GM23338 (cell line): ENCODE results near the gene MOV10.

Experiments used
- CREB1 ChIP-seq: fragments of 250-450 bp; sonication (Bioruptor Pico); IDR thresholded peaks from 2 replicates; pipeline ENCODE4 v1.5.0; 2020; ENCODE audit warnings: low read depth, mild to moderate bottlenecking, moderate library complexity
- ETS1 ChIP-seq: IDR thresholded peaks from 2 replicates; pipeline ENCODE4 v1.6.1; 2016; ENCODE audit warnings: antibody characterized with exemption
- EZH2 ChIP-seq: fragments of 200-600 bp; sonication (generic); IDR thresholded peaks from one replicate; pipeline ENCODE4 v1.8.0; 2017; ENCODE audit warnings: antibody characterized with exemption, mild to moderate bottlenecking, low read depth; ENCODE audit not compliant: unreplicated experiment
- EZH2phosphoT487 ChIP-seq: fragments of 200-600 bp; sonication (generic); IDR thresholded peaks from one replicate; pipeline ENCODE4 v1.8.1; 2018; ENCODE audit warnings: antibody characterized with exemption; ENCODE audit not compliant: unreplicated experiment
- POLR2AphosphoS5 ChIP-seq: IDR thresholded peaks from 2 replicates; pipeline ENCODE4 v1.6.1; 2016; ENCODE audit warnings: antibody characterized with exemption, low read depth
- ZNF114 ChIP-seq: fragments of 250-450 bp; sonication (Bioruptor Pico); IDR thresholded peaks from 2 replicates; pipeline ENCODE4 v1.5.0; 2020; ENCODE audit warnings: mild to moderate bottlenecking, moderate library complexity
- TF ChIP-seq, protein P1 (sequence below), 2 experiments: fragments of 200-600 bp in 1 of 2; sonication (generic) in 1 of 2; conservative IDR thresholded peaks; 2 replicates each; pipeline versions ENCODE4 v1.5.1 to v1.6.1; 2016 to 2017; ENCODE audit warnings: antibody characterized with exemption in 2 of 2, low read depth in 2 of 2, mild to moderate bottlenecking in 2 of 2, moderate library complexity in 1 of 2
- TF ChIP-seq, protein P2 (sequence below): IDR thresholded peaks from one replicate; pipeline ENCODE4 v1.6.1; 2018; ENCODE audit warnings: antibody characterized with exemption; ENCODE audit not compliant: unreplicated experiment

GRCh38 chr1:112672009-112672408 lies 2.5 kb upstream of the MOV10 start:
- TF ChIP-seq, protein P1, sequence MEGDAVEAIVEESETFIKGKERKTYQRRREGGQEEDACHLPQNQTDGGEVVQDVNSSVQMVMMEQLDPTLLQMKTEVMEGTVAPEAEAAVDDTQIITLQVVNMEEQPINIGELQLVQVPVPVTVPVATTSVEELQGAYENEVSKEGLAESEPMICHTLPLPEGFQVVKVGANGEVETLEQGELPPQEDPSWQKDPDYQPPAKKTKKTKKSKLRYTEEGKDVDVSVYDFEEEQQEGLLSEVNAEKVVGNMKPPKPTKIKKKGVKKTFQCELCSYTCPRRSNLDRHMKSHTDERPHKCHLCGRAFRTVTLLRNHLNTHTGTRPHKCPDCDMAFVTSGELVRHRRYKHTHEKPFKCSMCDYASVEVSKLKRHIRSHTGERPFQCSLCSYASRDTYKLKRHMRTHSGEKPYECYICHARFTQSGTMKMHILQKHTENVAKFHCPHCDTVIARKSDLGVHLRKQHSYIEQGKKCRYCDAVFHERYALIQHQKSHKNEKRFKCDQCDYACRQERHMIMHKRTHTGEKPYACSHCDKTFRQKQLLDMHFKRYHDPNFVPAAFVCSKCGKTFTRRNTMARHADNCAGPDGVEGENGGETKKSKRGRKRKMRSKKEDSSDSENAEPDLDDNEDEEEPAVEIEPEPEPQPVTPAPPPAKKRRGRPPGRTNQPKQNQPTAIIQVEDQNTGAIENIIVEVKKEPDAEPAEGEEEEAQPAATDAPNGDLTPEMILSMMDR (conservative IDR thresholded peaks at IDR 0.05; ENCODE audit: low read depth in 2 of 2) = no peak
- TF ChIP-seq EZH2phosphoT487 = no peak
- TF ChIP-seq CREB1 (CRISPR knock-in tag) = no peak
- TF ChIP-seq, protein P2, sequence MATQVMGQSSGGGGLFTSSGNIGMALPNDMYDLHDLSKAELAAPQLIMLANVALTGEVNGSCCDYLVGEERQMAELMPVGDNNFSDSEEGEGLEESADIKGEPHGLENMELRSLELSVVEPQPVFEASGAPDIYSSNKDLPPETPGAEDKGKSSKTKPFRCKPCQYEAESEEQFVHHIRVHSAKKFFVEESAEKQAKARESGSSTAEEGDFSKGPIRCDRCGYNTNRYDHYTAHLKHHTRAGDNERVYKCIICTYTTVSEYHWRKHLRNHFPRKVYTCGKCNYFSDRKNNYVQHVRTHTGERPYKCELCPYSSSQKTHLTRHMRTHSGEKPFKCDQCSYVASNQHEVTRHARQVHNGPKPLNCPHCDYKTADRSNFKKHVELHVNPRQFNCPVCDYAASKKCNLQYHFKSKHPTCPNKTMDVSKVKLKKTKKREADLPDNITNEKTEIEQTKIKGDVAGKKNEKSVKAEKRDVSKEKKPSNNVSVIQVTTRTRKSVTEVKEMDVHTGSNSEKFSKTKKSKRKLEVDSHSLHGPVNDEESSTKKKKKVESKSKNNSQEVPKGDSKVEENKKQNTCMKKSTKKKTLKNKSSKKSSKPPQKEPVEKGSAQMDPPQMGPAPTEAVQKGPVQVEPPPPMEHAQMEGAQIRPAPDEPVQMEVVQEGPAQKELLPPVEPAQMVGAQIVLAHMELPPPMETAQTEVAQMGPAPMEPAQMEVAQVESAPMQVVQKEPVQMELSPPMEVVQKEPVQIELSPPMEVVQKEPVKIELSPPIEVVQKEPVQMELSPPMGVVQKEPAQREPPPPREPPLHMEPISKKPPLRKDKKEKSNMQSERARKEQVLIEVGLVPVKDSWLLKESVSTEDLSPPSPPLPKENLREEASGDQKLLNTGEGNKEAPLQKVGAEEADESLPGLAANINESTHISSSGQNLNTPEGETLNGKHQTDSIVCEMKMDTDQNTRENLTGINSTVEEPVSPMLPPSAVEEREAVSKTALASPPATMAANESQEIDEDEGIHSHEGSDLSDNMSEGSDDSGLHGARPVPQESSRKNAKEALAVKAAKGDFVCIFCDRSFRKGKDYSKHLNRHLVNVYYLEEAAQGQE = no peak
- TF ChIP-seq EZH2 = no peak
- TF ChIP-seq ZNF114 (CRISPR knock-in tag) = no peak
- TF ChIP-seq ETS1 = no peak
- TF ChIP-seq POLR2AphosphoS5 = no peak
